ENCODE results near the gene TBCK.

GRCh38 chr4:106317815-106318214 lies 1.8 kb upstream of the TBCK start:
- TF ChIP-seq FOXO4 (CRISPR knock-in tag; IDR thresholded peaks at IDR 0.05) (no peak), KLF10 (CRISPR knock-in tag; IDR thresholded peaks at IDR 0.05) (no peak), PCBP2 (IDR thresholded peaks at IDR 0.05; ENCODE audit: low read depth, low read length, poor library complexity, severe bottlenecking) (no peak), ZNF24 (IDR thresholded peaks at IDR 0.05) (no peak)
- TF ChIP-seq, protein P1, sequence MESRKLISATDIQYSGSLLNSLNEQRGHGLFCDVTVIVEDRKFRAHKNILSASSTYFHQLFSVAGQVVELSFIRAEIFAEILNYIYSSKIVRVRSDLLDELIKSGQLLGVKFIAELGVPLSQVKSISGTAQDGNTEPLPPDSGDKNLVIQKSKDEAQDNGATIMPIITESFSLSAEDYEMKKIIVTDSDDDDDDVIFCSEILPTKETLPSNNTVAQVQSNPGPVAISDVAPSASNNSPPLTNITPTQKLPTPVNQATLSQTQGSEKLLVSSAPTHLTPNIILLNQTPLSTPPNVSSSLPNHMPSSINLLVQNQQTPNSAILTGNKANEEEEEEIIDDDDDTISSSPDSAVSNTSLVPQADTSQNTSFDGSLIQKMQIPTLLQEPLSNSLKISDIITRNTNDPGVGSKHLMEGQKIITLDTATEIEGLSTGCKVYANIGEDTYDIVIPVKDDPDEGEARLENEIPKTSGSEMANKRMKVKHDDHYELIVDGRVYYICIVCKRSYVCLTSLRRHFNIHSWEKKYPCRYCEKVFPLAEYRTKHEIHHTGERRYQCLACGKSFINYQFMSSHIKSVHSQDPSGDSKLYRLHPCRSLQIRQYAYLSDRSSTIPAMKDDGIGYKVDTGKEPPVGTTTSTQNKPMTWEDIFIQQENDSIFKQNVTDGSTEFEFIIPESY (CRISPR knock-in tag; IDR thresholded peaks at IDR 0.05): no peak

All from K562 (cell line).